Activated effector memory CD4-positive, alpha-beta T cell treated with anti-CD3 and anti-CD28 coated beads, Interleukin-2, amount 50 U/mL, for 16 hours (primary cell): ENCODE measurements around the gene MRPL55.
A peak's percentile ranks its signal among the peaks of the same experiment; 100 is the strongest.

ENCODE experiments used
- DNase-seq: peaks from one replicate; pipeline ENCODE4 v3.0.0-alpha.2; 2020

Gene MRPL55

GRCh38 chr1:228147151-228147693 is 38.1 kb upstream of the MRPL55 start:
- peak; percentile 60 for DNase-seq

DNA sequence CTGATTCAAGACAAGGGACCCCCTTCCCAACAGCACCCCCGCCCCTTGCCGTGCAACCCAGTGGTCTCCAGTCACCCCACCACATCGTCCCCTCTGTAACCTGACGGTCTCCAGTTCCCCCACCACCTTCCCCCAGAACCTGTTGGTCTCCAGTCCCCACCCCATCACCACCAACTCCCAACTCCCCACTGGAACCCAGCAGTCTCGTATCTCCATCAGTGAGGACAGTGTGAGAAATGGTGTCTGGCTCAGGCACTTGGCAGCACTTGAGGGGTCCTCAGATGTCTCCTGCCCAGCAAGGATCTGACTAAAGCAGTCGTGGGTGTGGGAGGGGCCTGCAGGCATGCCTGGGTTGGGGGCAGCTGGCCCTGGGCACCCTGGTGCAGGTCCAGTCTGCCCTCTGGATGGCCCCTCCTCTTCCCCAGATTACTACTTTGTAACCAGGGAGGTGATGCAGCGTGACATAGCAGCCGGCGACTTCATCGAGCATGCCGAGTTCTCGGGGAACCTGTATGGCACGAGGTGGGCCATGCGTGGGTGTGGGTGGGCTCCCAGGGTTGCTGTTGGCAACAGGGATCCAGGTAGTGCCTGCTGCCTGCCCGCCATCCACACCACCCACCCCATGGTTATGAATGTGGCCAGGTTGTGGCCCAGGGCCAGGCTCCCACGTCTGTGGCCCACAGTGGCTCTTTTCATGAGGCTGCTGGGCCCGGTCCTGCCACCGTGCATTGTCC is 37.5 kb upstream of the MRPL55 start:
- peak; percentile 60 for DNase-seq

- DNase-seq = peak; percentile 61
These were observed 36.6 kb upstream of the MRPL55 start for GRCh38 chr1:228145463-228146416.

- DNase-seq = no peak
These were observed 35.9 kb upstream of the MRPL55 start for GRCh38 chr1:228144993-228145343.

- peak; percentile 61 for DNase-seq
These were observed 35.3 kb upstream of the MRPL55 start for GRCh38 chr1:228144193-228144992.

DNA sequence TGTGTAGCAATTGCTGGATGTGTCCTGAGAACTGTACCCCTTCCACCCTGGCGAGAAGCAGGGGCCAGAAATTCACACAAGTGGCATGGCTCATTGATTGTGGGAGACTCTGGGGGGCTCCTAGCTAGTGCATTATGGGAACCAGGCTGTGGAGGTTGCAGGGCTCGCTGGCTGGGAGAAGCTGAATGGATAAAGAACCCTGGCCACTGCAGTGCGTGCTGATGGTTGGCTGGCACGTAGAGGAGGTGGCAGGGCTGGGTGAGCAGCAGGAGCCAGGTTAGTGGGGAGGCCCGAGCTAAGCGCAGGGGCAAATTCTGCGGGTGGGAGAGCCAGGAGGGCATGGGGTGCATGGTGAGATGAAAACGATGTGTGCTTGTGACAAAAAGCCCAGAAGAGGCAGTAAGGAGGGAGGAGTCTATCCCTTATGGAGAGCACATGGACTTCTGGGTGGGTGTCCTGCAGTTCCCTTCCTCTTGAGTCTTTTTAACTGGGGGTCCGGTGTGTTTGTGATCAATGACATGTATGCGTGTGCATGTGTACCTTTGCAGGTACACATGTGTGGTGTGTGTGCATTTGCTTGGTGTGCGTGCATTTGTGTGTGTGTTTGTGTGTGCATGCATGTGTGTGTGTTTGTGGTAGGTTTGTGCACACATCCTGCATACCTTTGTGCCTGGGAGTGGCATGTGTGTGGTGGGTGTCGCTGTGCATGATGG is 34.5 kb upstream of the MRPL55 start:
- peak; percentile 54 for DNase-seq

GRCh38 chr1:228142701-228143136 is 33.6 kb upstream of the MRPL55 start:
- no peak for DNase-seq

DNA sequence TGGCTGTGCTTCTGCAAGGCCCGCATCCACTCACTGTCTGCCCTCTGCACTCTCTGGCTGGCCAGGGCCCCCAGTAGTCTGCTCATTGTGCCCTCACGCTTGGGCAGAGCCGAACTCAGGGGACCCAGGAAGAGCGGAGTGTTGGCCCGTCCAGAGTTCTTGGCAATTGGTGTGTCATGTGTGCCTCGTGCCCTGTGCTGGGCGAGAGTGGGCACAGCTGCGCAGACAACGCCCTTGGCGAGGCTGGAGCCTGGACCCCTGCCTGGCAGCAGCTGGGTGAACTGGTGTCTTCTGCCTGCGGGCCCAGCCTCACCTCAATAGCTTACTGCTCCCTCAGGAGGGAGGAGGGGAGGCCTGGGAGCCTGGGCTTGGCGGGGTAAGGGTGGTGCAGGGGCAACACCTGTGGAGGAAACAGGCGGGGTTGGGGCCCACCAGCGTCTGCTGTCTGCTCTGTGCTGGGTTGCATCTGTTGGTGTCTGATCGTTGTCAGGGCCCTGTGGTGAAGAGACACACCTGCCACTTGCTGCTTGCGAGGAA is 33.1 kb upstream of the MRPL55 start:
- peak; percentile 62 for DNase-seq

DNA sequence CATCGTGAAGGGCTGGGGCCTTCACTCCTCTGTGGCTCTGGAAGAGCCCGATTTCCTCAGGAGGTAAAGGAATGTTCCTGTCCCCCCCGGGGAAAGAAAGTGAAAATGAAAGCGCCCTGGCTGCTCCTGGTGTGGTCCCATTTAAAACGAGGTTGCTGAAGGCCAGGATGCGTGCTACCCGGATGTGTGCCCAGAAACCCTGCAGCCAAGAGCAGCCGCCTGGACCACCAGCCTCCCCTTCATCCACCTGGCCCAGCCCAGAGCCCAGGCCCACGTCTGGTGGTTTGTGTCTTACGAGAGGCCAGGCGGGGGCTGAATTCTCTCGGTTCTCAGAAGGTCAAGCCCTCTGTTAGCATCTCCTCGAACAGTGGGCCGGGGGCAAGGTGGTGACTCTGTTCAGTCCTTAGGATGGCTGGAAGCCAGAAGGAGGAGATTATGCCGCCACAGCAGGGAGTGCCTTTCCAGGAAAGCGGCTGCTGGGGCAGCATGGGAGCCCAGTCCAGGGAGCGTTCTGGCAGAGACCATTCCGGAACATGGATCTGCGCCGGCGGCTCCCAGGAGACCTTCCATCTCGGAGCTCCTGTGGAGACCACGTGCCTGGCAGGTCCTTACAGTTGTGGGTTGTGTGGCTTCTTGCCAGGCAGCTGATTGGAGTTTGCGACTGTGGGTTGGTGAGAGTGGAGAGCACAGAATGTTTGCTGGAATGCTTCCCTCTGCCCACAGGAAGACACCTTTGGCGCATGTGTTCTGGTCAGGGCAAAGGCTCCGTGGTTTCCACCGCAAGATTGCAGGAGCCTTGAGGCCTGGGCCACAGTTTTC is 32.3 kb upstream of the MRPL55 start:
- peak; percentile 73 for DNase-seq

DNA sequence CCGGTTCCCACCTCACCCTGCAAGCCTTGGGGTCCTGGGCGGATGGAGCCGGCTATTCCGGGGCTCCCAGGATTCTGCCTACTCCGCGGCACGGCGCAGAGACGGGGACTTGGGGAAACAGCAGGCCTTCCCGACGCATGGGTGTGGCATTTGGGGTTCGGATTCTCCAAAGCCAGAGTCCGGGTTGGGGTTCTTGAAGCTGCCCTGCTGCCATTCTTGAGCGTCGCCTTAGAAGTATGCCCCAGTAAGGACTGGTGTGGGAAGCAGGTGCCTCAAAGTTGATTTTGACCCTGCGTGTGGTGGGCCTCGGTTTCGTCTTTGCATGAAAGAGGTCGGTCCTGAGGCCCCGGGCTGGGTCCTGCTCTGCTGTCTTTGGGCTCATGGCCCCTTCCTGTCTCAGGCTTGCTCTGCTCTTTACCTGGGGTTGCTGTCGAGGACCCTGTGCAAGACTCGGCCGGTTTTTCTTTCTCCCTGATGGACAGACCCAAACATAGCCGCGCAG is 31.7 kb upstream of the MRPL55 start:
- DNase-seq = no peak

GRCh38 chr1:228139931-228140723 is 31.0 kb upstream of the MRPL55 start, which contains the start of gene GUK1:
TSS of gene GUK1 (plus strand) at chr1:228140279. CDS start at chr1:228140303, 24 bp downstream.
- DNase-seq = peak; percentile 100

DNA sequence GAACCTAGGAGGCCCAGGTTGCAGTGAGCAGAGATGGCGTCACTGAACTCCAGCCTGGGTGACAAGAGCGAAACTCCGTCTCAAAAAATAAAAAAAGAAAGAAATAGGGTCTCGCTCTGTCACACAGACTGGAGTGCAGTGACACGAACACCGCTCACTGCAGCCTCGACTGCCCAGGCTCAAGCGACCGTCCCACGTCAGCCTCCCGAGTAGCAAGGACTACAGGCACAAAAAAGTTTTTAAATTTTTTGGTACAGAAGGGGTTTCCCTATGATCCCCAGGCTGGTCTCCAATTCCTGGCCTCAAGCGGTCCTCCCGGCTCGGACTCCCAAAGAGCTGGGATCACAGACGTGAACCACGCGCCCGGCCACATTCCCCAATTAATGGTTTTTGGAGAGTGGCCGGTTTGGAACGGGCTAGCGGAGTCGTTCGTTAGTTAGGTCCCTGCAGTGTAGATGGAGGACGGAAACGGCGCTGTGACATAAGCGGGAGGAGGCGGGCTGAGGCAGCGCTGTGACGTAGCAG is 30.4 kb upstream of the MRPL55 start:
- DNase-seq = no peak

GRCh38 chr1:228136901-228137300 is 27.8 kb upstream of the MRPL55 start:
- DNase-seq = no peak

DNA sequence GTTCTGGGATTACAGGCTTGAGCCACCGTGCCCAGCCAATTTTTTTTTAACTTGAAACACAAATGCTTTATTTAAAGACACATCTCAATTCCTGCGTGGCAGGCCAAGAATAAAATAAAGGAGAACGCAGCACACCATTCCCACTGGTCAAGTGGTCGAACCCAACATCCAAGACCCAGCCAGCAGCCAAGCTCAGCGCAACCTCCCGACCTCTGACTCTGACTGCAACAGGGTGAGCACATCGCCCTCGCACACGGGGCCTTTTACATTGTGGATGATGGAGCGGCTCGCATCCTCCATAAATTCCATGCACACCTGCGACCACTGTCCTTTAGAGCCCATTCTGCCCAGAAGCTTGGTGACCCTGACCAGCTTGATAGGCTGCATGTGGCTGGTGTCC is 25.5 kb upstream of the MRPL55 start:
- no peak for DNase-seq

GRCh38 chr1:228131766-228132165 is 22.7 kb upstream of the MRPL55 start:
- no peak for DNase-seq

GRCh38 chr1:228125185-228125584 is 16.1 kb upstream of the MRPL55 start:
- DNase-seq = no peak

- DNase-seq = no peak
These were observed 14.4 kb upstream of the MRPL55 start for GRCh38 chr1:228123505-228123904.

GRCh38 chr1:228122921-228123441 is 13.9 kb upstream of the MRPL55 start:
- no peak for DNase-seq

DNA sequence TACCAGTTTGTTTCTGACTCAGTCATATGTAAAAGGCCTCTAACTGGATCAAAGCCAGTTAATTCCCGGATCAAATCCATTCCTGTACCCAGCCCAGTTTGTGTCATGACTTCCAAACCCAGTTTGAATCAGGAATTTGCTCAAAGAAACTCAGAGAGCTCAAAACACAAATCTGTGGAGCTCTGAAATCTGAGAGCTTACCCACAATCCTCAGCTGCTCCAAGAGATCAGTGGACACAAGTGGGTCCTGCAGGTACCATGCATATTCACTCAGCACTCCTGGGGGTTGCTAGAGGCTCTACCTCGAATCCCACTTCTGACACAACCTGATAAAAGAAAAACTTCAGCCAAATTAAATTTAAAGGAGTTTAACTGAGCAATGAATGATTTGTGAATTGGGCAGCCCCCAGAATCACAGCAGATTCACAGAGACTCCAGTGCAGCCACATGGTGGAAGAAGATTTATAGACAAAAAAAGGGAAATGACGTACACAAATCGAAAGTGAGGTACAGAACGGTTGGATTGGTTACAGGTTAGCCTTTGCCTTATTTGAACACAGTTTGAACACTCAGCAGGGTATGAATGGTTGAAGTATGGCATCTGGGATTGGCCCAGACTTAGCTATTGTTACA is 11.9 kb upstream of the MRPL55 start:
- no peak for DNase-seq
